ENCODE results near the gene PPP1R12B. TPM values are rescaled to one million over a fixed set of nuclear protein-coding genes. Genes with fewer than 3 reads are reported as not detected.
"Not testable (repeated sequence)": the region's sequence is repeated elsewhere in the genome, so short reads cannot be mapped to it uniquely, and the experiment has no call there.

PPP1R12B gene
- total RNA-seq, 2 experiments from 2014 or later, result 5.8 to 10.0 TPM

- no peak overlapping the region for H3K27ac Mint-ChIP-seq
- no peaks in the 10 kb centered on the region for H3K27me3 Mint-ChIP-seq
- no peaks in the 10 kb centered on the region for H3K9me3 Mint-ChIP-seq
- DNase-seq, result no peak
- H3K4me3 Mint-ChIP-seq, result no peak overlapping the region
- H3K4me1 Mint-ChIP-seq, result peaks cover 11% of the 10 kb centered on the region
- H3K36me3 Mint-ChIP-seq, result peaks cover 3% of the 10 kb centered on the region
Measured at GRCh38 chr1:202568826-202569225, 220.3 kb downstream of the PPP1R12B start.

GRCh38 chr1:202569393-202570322, 221.2 kb downstream of the PPP1R12B start:
- no peaks in the 10 kb centered on the region for H3K27me3 Mint-ChIP-seq
- no peak overlapping the region for H3K27ac Mint-ChIP-seq
- H3K4me3 Mint-ChIP-seq, result no peak overlapping the region

GRCh38 chr1:202571719-202572339, 223.3 kb downstream of the PPP1R12B start:
- no peak for DNase-seq
- H3K36me3 Mint-ChIP-seq, result peaks cover 2% of the 10 kb centered on the region
- no peak overlapping the region for H3K27ac Mint-ChIP-seq
- H3K9me3 Mint-ChIP-seq, result no peaks in the 10 kb centered on the region
- H3K4me1 Mint-ChIP-seq, result no peaks in the 10 kb centered on the region
- H3K27me3 Mint-ChIP-seq, result no peaks in the 10 kb centered on the region
- H3K4me3 Mint-ChIP-seq, result no peak overlapping the region

More at GRCh38 chr1:202569393-202570322, 221.2 kb downstream of the PPP1R12B start:
- peaks cover 3% of the 10 kb centered on the region for H3K36me3 Mint-ChIP-seq
- H3K9me3 Mint-ChIP-seq, result no peaks in the 10 kb centered on the region
- no peak for DNase-seq
- peaks cover 11% of the 10 kb centered on the region for H3K4me1 Mint-ChIP-seq

GRCh38 chr1:202572867-202573266, 224.4 kb downstream of the PPP1R12B start:
- Mint-ChIP-seq H3K4me3 (no peak overlapping the region), H3K9me3 (no peaks in the 10 kb centered on the region), H3K4me1 (no peaks in the 10 kb centered on the region), H3K36me3 (peaks cover 2% of the 10 kb centered on the region), H3K27ac (no peak overlapping the region), H3K27me3 (no peaks in the 10 kb centered on the region)
- DNase-seq, result no peak

GRCh38 chr1:202575918-202576653, 227.6 kb downstream of the PPP1R12B start:
- no peaks in the 10 kb centered on the region for H3K27me3 Mint-ChIP-seq
- no peaks in the 10 kb centered on the region for H3K9me3 Mint-ChIP-seq
- H3K27ac Mint-ChIP-seq, result no peak overlapping the region
- peaks cover 8% of the 10 kb centered on the region for H3K36me3 Mint-ChIP-seq
- DNase-seq, result no peak
- no peaks in the 10 kb centered on the region for H3K4me1 Mint-ChIP-seq
- no peak overlapping the region for H3K4me3 Mint-ChIP-seq

- H3K27me3 Mint-ChIP-seq, result no peaks in the 10 kb centered on the region
- no peak overlapping the region for H3K4me3 Mint-ChIP-seq
- no peaks in the 10 kb centered on the region for H3K9me3 Mint-ChIP-seq
- H3K36me3 Mint-ChIP-seq, result peaks cover 8% of the 10 kb centered on the region
- no peak for DNase-seq
- no peaks in the 10 kb centered on the region for H3K4me1 Mint-ChIP-seq
- no peak overlapping the region for H3K27ac Mint-ChIP-seq
Measured at GRCh38 chr1:202576816-202577215, 228.3 kb downstream of the PPP1R12B start.

- H3K9me3 Mint-ChIP-seq, result no peaks in the 10 kb centered on the region
- H3K36me3 Mint-ChIP-seq, result peaks cover 8% of the 10 kb centered on the region
- no peaks in the 10 kb centered on the region for H3K4me1 Mint-ChIP-seq
- H3K27me3 Mint-ChIP-seq, result no peaks in the 10 kb centered on the region
- H3K4me3 Mint-ChIP-seq, result no peak overlapping the region
- no peak for DNase-seq
- no peak overlapping the region for H3K27ac Mint-ChIP-seq
Measured at GRCh38 chr1:202577381-202577780, 228.9 kb downstream of the PPP1R12B start.

GRCh38 chr1:202578001-202578504, 229.6 kb downstream of the PPP1R12B start:
- H3K27me3 Mint-ChIP-seq, result no peaks in the 10 kb centered on the region
- no peak overlapping the region for H3K27ac Mint-ChIP-seq
- H3K4me1 Mint-ChIP-seq, result no peaks in the 10 kb centered on the region
- no peaks in the 10 kb centered on the region for H3K9me3 Mint-ChIP-seq
- H3K4me3 Mint-ChIP-seq, result no peak overlapping the region
- H3K36me3 Mint-ChIP-seq, result peaks cover 6% of the 10 kb centered on the region
- no peak for DNase-seq

GRCh38 chr1:202578565-202578964, 230.1 kb downstream of the PPP1R12B start:
- H3K27me3 Mint-ChIP-seq, result no peaks in the 10 kb centered on the region
- DNase-seq, result no peak
- H3K4me3 Mint-ChIP-seq, result no peak overlapping the region
- no peaks in the 10 kb centered on the region for H3K9me3 Mint-ChIP-seq
- H3K27ac Mint-ChIP-seq, result no peak overlapping the region
- H3K4me1 Mint-ChIP-seq, result no peaks in the 10 kb centered on the region
- peaks cover 6% of the 10 kb centered on the region for H3K36me3 Mint-ChIP-seq

GRCh38 chr1:202579806-202580205, 231.3 kb downstream of the PPP1R12B start:
- Mint-ChIP-seq H3K36me3 (peaks cover 6% of the 10 kb centered on the region), H3K4me3 (no peak overlapping the region), H3K27me3 (no peaks in the 10 kb centered on the region), H3K27ac (no peak overlapping the region), H3K4me1 (no peaks in the 10 kb centered on the region), H3K9me3 (no peaks in the 10 kb centered on the region)
- no peak for DNase-seq

GRCh38 chr1:202580619-202581018, 232.1 kb downstream of the PPP1R12B start:
- no peak overlapping the region for H3K4me3 Mint-ChIP-seq

GRCh38 chr1:202582350-202582749, 233.9 kb downstream of the PPP1R12B start:
- H3K9me3 Mint-ChIP-seq, H3K27ac Mint-ChIP-seq, H3K4me3 Mint-ChIP-seq, DNase-seq, H3K27me3 Mint-ChIP-seq, H3K36me3 Mint-ChIP-seq, H3K4me1 Mint-ChIP-seq: not testable (repeated sequence)

More at GRCh38 chr1:202580619-202581018, 232.1 kb downstream of the PPP1R12B start:
- H3K9me3 Mint-ChIP-seq, result no peaks in the 10 kb centered on the region
- no peaks in the 10 kb centered on the region for H3K27me3 Mint-ChIP-seq
- peaks cover 6% of the 10 kb centered on the region for H3K36me3 Mint-ChIP-seq
- no peaks in the 10 kb centered on the region for H3K4me1 Mint-ChIP-seq
- no peak for DNase-seq
- no peak overlapping the region for H3K27ac Mint-ChIP-seq

- DNase-seq, result no peak
- Mint-ChIP-seq H3K27me3 (no peaks in the 10 kb centered on the region), H3K4me3 (no peak overlapping the region), H3K36me3 (peaks cover 6% of the 10 kb centered on the region), H3K9me3 (no peaks in the 10 kb centered on the region), H3K27ac (no peak overlapping the region), H3K4me1 (no peaks in the 10 kb centered on the region)
Measured at GRCh38 chr1:202584707-202585589, 236.4 kb downstream of the PPP1R12B start.

- no peak for DNase-seq
- no peak overlapping the region for H3K4me3 Mint-ChIP-seq
- H3K27ac Mint-ChIP-seq, result no peak overlapping the region
- H3K27me3 Mint-ChIP-seq, result no peaks in the 10 kb centered on the region
- no peaks in the 10 kb centered on the region for H3K9me3 Mint-ChIP-seq
- H3K36me3 Mint-ChIP-seq, result peaks cover 5% of the 10 kb centered on the region
- no peaks in the 10 kb centered on the region for H3K4me1 Mint-ChIP-seq
Measured at GRCh38 chr1:202585590-202585933, 237.1 kb downstream of the PPP1R12B start.

Measured in activated naive CD8-positive, alpha-beta T cell treated with anti-CD3 and anti-CD28 coated beads for 36 hours (primary cell).